A673 (cell line): ENCODE measurements around the gene SERPINE1. TPM values are rescaled to one million over a fixed set of nuclear protein-coding genes. Genes with fewer than 3 reads are reported as not detected.
"Not testable (repeated sequence)": the region's sequence is repeated elsewhere in the genome, so short reads cannot be mapped to it uniquely, and the experiment has no call there.

Source experiments
- BruUV-seq: library from RNA; stranded (reverse); fragments of 400-500 nt; replicated peaks from 2 replicates; lab custom pipeline; 2021; lab: Mats Ljungman, UMichigan
- CTCF ChIA-PET: fragments of 300-600 bp; sonication (Branson Sonifier 250); formaldehyde crosslinking; loops from one replicate; lab custom pipeline; 2022; ENCODE audit warnings: antibody characterized with exemption; lab: Charles Lee
- POLR2A ChIA-PET: fragments of 300-600 bp; sonication (Branson Sonifier 250); formaldehyde crosslinking; loops from one replicate; lab custom pipeline; 2022; ENCODE audit warnings: antibody characterized with exemption; ENCODE audit not compliant: low non-redundant PET; lab: Charles Lee
- DNase-seq: peaks from one replicate; pipeline ENCODE4 v3.0.0-alpha.2; 2015; ENCODE audit warnings: low spot score
- H3K27ac ChIP-seq: fragments of 200-600 bp; sonication (generic); 2 replicates; pipeline ENCODE4 v1.5.1; 2016; ENCODE audit warnings: mixed run types, low read depth, mild to moderate bottlenecking, mixed read lengths, antibody characterized with exemption, low read length; ENCODE audit not compliant: poor library complexity, severe bottlenecking
- H3K27me3 ChIP-seq: fragments of 200-600 bp; sonication (generic); replicated peaks from 2 replicates; pipeline ENCODE4 v1.6.1; 2017; ENCODE audit warnings: mixed run types, low read depth, mild to moderate bottlenecking, mixed read lengths, antibody characterized with exemption, low read length; ENCODE audit not compliant: insufficient read depth, poor library complexity
- H3K36me3 ChIP-seq: fragments of 200-600 bp; sonication (generic); 2 replicates; pipeline ENCODE4 v1.6.1; 2016; ENCODE audit warnings: mixed run types, mild to moderate bottlenecking, mixed read lengths, antibody characterized with exemption, low read length; ENCODE audit not compliant: insufficient read depth, poor library complexity, severe bottlenecking
- H3K4me1 ChIP-seq: fragments of 200-600 bp; sonication (generic); 2 replicates; pipeline ENCODE4 v1.6.1; 2017; ENCODE audit warnings: mixed run types, mild to moderate bottlenecking, mixed read lengths, antibody characterized with exemption, low read length; ENCODE audit not compliant: insufficient read depth, poor library complexity, severe bottlenecking
- H3K4me3 ChIP-seq: fragments of 200-600 bp; sonication (generic); 2 replicates; pipeline ENCODE4 v1.5.1; 2016; ENCODE audit warnings: low read depth, mixed run types, mild to moderate bottlenecking, mixed read lengths, low read length; ENCODE audit not compliant: poor library complexity, severe bottlenecking
- H3K9me3 ChIP-seq: fragments of 200-600 bp; sonication (generic); 2 replicates; pipeline ENCODE4 v1.6.1; 2016; ENCODE audit warnings: mixed run types, low read depth, mild to moderate bottlenecking, mixed read lengths, antibody characterized with exemption, low read length; ENCODE audit not compliant: poor library complexity, severe bottlenecking
- CTCF ChIP-seq: fragments of 300-800, 200-600 bp; sonication (generic); conservative IDR thresholded peaks from 2 replicates; pipeline ENCODE4 v1.5.1; 2017; ENCODE audit warnings: low read depth, mild to moderate bottlenecking, antibody characterized with exemption, low read length, moderate library complexity, mixed read lengths
- EZH2 ChIP-seq: fragments of 200-600 bp; sonication (generic); IDR thresholded peaks from 2 replicates; pipeline ENCODE4 v1.6.1; 2017; ENCODE audit warnings: borderline replicate concordance, low read depth, mild to moderate bottlenecking, mixed read lengths, antibody characterized with exemption, low read length; ENCODE audit not compliant: poor library complexity, severe bottlenecking
- intact Hi-C: fragments of 100-400 bp; cut with micrococcal nuclease; formaldehyde crosslinking; loops from one replicate; pipeline ENCODE4 v1.10.0; 2022; ENCODE audit not compliant: unreplicated experiment
- total RNA-seq: library from RNA; stranded (reverse); gene quantifications from 2 replicates; pipeline ENCODE4 v1.2.3, GENCODE V29; 2021

SERPINE1 gene
- total RNA-seq, 1 experiment from 2014 or later: 5.3 TPM

DNA sequence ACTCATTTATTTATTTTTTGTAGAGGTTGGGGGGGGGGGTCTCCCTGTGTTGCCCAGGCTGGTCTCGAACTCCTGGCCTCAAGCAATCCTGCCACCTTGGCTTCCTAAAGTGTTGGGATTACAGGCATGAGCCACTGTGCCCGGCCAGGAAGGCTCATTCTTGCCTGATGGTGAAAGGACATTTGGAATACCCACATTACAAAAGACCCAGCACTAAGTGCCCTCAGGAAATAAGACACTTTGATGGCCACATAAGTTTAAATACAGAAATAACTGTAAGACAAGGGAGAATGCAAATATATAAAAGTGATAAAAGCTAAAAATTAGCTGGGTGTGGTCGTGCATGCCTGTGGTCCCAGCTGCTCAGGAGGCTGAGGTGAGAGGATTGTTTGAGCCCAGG is 8.0 kb upstream of the SERPINE1 start:
- intact Hi-C loops: no loop called here
- Histone ChIP-seq H3K4me3 (no peak overlapping the region), H3K9me3 (no peaks in the 10 kb centered on the region), H3K27ac (no peak overlapping the region), H3K36me3 (no peaks in the 10 kb centered on the region), H3K4me1 (no peaks in the 10 kb centered on the region), H3K27me3 (no peaks in the 10 kb centered on the region)
- POLR2A ChIA-PET: no interaction called here
- CTCF ChIA-PET: no interaction called here
- BruUV-seq: no TSS peak
- TF ChIP-seq EZH2: no peak
- TF ChIP-seq CTCF: no peak
- DNase-seq: no peak

DNA sequence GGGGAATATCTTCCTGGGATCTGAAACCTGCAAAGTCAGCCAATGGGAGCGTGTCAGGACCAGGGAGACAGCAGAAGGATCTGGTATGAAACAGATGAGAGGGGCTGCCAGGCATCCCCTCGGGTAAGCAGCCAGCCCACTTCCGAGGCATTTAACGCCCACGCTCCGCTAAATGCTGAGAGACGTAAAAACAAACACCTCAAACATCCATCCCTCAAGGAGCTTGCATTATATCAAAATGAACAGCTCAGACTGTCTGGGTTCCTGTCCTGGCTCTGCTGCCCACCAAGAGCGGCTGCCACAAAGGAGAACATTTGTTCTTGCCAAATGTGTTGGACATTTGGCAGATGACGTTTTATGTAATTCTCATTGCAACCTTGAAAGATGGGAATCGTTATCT is 7.0 kb upstream of the SERPINE1 start:
- ChIA-PET POLR2A (no interaction called here), CTCF (no interaction called here)
- BruUV-seq: no TSS peak
- no peaks in the 10 kb centered on the region for H3K27me3 ChIP-seq
- H3K27ac ChIP-seq: no peak overlapping the region
- H3K4me1 ChIP-seq: no peaks in the 10 kb centered on the region
- H3K4me3 ChIP-seq: no peak overlapping the region
- intact Hi-C loops: no loop called here
- no peak for TF ChIP-seq EZH2
- TF ChIP-seq CTCF: no peak
- no peaks in the 10 kb centered on the region for H3K36me3 ChIP-seq
- no peaks in the 10 kb centered on the region for H3K9me3 ChIP-seq
- DNase-seq: no peak

- ChIA-PET CTCF (no interaction called here), POLR2A (no interaction called here)
- intact Hi-C loops: no loop called here
- BruUV-seq: no TSS peak
- TF ChIP-seq EZH2: no peak
- TF ChIP-seq CTCF: no peak
- no peaks in the 10 kb centered on the region for H3K27me3 ChIP-seq
- H3K4me3 ChIP-seq: no peak overlapping the region
- H3K9me3 ChIP-seq: no peaks in the 10 kb centered on the region
- no peaks in the 10 kb centered on the region for H3K36me3 ChIP-seq
- no peak for DNase-seq
- no peak overlapping the region for H3K27ac ChIP-seq
- H3K4me1 ChIP-seq: no peaks in the 10 kb centered on the region
Observed at GRCh38 chr7:101120315-101120714, 6.6 kb upstream of the SERPINE1 start.

GRCh38 chr7:101121631-101121990 is 5.3 kb upstream of the SERPINE1 start:
- DNase-seq, H3K9me3 ChIP-seq, H3K4me1 ChIP-seq, intact Hi-C loops, H3K27me3 ChIP-seq, H3K4me3 ChIP-seq, BruUV-seq, H3K36me3 ChIP-seq: not testable (repeated sequence)
- H3K27ac ChIP-seq: peak overlapping the region; percentile 61
- ChIA-PET CTCF (interaction anchor here (0.7 kb wide), 1 partner anchor 13 kb away, joined by 12 read pairs; no protein-coding TSS in a partner anchor), POLR2A (interaction anchor here (0.6 kb wide), 1 partner anchor 17 kb away, joined by 6 read pairs; no protein-coding TSS in a partner anchor)
